DLD1 (cell line): ENCODE results near the gene CDHR4.
"Not testable (repeated sequence)": the region's sequence is repeated elsewhere in the genome, so short reads cannot be mapped to it uniquely, and the experiment has no call there.

Experiments
- in situ Hi-C: cut with HindIII; loops from 2 replicates; pipeline ENCODE4 v1.10.0; 2017; ENCODE audit warnings: low sequenced_read_pairs

CDHR4 gene

DNA sequence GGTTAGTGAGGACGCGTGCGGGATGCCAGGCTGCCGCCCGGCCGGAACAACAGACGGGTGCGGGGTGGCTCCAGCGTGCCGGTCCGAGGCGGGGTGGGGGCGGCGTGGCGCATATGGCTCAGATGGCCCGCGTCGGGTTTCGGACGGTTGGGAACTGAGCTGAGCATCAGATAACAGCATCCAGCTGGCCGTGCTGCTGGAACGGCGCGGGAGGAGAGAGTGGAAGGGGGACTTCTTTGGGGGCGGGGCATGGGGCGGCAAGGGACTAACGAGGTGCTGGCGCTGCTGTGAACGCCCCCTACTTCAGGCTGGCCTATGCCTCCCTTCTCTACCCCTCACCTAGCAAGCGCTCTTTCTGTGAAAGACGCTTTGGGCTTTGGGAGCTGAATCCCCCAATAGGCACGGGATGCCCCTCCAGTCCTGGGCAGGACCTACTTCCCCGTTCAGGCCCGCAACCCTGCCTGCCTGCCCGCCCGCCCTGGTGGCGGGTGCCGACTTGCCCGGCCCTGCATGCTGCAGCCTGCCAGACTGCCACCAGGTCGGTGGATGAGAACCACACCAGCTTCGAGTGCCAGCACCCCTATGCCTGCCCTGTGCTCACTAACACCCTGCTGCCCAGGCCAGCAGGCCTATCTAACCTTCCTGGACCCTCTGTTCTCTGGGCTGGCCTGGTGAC lies 3.9 kb upstream of the CDHR4 start:
- in situ Hi-C loops: no loop called here

GRCh38 chr3:49802719-49803464 lies 3.2 kb upstream of the CDHR4 start, which contains the start of gene INKA1:
TSS of gene INKA1 (plus strand) at chr3:49803261. CDS start at chr3:49803393, 132 bp downstream.
- in situ Hi-C loops: no loop called here

DNA sequence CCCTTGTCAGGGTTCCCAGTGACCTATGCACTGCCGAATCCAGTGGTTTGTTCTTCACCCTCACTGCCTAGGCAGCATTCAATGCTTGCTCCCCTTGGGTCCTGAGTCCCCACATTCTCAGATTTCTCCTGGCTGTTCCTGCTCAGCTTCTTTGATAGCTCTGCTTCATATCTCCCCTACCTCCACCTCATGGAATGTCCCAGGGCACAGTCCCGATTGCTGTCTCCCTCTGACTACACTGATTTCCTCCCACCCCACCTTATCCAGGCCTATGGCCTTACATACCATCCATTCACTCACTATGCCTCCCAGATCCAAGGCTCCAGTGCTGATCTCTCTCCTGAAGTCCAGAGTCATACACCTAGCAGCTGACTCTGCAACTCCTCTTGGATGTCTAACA lies 1.5 kb upstream of the CDHR4 start:
- in situ Hi-C loops: no loop called here

GRCh38 chr3:49799105-49799504 lies 568 bp downstream of the CDHR4 start:
- in situ Hi-C loops: no loop called here

- in situ Hi-C loops: no loop called here
Observed at GRCh38 chr3:49794926-49795905, 4.5 kb downstream of the CDHR4 start.

DNA sequence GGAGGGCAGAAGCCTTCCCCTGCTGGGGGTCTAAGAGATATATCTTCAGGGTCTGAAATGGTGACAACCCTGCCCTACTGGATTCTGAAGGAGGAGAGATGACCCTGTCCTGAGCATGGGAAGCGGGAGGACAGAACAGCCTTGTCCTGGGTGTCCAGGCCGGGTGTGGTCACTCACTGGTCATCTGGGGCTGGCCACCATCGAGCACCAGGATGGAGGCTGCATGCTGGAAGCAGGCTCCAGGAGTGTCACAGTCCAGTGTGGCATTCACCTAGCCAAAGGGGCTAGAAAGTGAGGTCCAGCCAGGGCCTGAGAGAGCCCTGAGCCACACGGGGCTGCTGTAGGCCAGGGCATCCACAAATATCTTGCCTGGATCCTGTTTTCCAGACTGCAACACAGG lies 5.2 kb downstream of the CDHR4 start:
- in situ Hi-C loops: no loop called here

GRCh38 chr3:49793486-49794085 lies 6.1 kb downstream of the CDHR4 start:
- in situ Hi-C loops: no loop called here

- in situ Hi-C loops: no loop called here
Observed at GRCh38 chr3:49792371-49793150, 7.1 kb downstream of the CDHR4 start.

GRCh38 chr3:49791571-49791970 lies 8.1 kb downstream of the CDHR4 start:
- in situ Hi-C loops: no loop called here

DNA sequence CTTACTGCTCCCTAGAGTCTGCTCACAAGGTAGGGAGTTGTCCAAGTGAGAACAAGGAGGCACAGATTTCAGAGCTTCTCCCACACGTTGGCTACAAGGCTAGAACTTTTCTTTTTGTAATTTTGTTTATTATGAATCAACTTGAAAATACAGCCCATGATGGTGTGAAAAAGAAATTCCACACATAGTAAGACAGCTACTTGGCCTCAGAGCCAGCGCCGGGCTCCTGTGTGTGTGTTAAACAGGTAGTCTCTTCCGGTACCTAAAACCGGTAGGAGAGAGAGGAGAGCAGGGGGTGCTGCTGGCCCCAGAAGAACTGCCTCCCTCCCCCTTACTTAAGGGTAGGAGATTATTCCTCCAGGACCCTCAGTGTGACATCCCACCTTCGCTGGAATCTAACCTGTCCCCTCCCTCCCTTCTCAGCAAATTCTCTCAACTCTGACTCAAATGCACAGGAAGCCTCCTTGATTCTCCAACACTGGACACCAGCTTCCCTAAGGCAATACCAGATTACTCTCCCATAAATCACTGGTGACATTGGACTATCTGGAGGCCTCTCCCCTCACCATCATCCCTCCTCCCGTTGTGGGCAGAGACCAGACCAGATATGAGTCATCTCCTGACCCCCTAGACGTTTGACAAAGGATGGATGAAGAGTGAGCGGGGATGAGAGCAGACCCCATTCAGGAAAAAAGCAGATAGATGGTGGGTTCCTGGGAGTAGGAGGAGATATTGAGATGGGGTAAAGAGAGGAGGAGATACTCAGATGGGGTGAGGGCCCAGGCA lies 8.9 kb downstream of the CDHR4 start:
- in situ Hi-C loops: no loop called here

- in situ Hi-C loops: no loop called here
Observed at GRCh38 chr3:49788056-49788455, 11.6 kb downstream of the CDHR4 start.

DNA sequence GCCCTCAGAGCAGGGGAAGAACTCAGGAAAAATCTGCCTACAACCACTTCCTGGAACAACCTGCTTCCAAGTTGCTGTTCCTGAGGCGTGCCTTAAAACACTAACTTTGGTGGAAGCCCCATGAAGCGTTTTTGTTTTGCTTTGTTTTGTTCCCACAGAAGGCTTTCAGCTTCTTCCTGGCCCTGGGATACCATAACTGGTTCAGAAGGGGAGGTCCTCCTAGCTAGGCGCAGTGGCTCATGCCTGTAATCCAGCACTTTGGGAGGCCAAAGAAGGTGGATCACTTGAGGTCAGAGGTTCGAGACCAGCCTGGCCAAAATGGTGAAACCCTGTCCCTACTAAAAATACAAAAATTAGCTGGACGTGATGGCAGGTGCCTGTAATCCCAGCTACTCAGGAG lies 12.1 kb downstream of the CDHR4 start:
- in situ Hi-C loops: no loop called here

DNA sequence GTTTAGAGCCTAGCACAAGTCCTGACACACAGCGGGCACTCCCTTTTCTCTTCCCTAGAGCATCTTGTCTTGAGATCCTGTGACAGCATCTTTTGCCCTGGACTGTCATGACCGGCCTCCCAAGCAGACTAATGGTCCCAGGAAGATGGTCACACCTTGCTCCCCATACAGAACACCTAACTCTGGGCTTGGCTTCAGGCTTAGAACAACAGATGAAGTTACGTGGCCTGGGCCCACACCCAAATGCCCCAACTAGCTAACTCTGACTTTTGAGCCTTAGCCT lies 12.6 kb downstream of the CDHR4 start:
- in situ Hi-C loops: no loop called here

- in situ Hi-C loops: no loop called here
Observed at GRCh38 chr3:49786357-49787181, 13.1 kb downstream of the CDHR4 start, which contains the start of gene IP6K1. TSS of gene IP6K1 (minus strand) at chr3:49786542. CDS start at chr3:49748040, 38,502 bp downstream.

- in situ Hi-C loops: no loop called here
Observed at GRCh38 chr3:49785565-49786356, 13.9 kb downstream of the CDHR4 start.

- in situ Hi-C loops: not testable (repeated sequence)
Observed at GRCh38 chr3:49782277-49782676, 17.4 kb downstream of the CDHR4 start.

- in situ Hi-C loops: no loop called here
Observed at GRCh38 chr3:49781415-49782199, 18.1 kb downstream of the CDHR4 start.
